HG02623 (cell line): Measurements from ENCODE around the gene CCDC85B.

ENCODE experiments used
- ATAC-seq: cut with Tn5 transposase; IDR thresholded peaks from one replicate; pipeline ENCODE4 v1.9.1; 2021; ENCODE audit warnings: moderate library complexity; ENCODE audit not compliant: unreplicated experiment

CCDC85B gene

GRCh38 chr11:65868076-65868667 lies 22.3 kb upstream of the CCDC85B start:
- no peak for ATAC-seq

GRCh38 chr11:65868907-65869306 lies 21.6 kb upstream of the CCDC85B start:
- no peak for ATAC-seq

DNA sequence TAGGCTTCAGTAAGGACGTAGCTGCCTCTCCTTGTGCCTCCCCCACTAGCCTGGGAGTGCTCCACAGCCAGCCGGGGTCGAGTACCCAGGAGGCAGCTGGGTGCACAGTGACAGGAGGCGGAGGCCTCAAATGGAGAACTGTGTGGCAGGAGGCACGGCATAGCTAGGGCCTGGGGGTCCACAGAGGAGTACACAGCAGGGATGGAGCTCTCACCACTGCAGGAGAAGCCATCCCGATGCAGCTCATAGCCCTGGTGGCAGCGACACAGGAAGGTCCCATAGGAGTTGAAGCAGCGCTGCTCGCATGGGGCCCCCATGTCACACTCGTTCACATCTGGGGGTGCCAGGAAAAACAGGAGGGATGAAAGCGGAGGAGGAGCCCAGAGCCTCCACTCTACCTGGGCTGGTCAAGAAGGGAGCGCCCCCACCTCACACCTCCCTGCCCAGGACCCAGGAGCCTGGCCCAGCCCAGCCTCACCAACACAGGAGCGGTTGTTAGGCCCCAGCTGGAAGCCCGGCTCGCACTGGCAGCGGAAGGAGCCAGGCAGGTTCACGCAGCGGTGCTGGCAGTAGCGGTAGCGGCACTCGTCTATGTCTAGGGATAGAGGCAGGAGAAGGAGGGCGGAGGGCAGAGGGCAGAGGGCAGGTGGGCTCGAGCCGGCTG lies 20.7 kb upstream of the CCDC85B start:
- ATAC-seq: no peak

GRCh38 chr11:65870307-65870658 lies 20.2 kb upstream of the CCDC85B start:
- no peak for ATAC-seq

DNA sequence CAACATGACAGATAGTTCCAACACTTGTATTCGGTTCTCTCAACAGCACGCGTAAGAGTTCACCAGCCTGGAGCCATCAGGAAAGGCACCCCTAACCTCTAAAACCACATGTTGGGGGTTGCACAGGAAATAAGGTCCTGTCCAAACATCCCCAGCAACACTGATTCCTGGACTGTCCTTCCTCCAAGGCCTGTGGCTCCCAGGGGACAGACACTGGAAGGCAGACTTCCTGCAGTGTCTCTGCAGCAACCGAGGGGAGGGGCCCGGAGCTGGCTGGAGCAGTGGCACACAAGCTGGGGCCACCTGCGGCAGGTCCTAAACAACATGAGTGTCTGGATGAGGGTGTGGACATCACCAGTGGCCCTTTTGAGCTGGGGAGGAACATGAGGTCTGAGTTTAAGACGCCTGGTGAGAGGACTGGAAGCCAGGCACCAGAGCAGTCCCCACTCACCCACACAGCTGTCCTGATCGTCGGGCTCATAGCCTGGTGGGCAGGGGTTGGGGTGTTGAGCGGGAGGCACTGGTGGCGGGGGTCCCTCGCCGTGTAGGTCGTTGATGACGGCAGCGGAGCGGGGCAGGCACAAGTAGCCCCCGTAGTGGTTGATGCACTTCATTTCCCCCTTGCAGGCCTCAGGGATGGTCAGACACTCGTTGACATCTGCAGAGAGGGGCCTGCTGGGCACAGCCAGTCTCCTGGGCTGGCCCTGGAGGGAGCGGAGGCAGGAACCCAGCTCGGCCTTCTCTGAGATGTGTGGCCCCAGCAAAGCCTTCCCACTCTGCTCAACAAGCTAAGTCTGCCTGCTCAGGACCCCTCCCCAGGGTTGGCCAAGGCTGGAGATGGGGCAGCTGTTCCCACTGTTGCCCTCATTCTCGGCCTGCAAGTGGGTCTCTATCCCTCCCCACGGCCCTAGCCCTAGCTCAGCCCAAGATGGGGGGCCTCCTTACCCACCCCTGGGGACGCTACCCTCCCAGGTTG lies 19.5 kb upstream of the CCDC85B start:
- no peak for ATAC-seq

- ATAC-seq: no peak
Measured at GRCh38 chr11:65871811-65872548, 18.5 kb upstream of the CCDC85B start.

GRCh38 chr11:65872586-65873317 lies 17.7 kb upstream of the CCDC85B start, which contains the start of gene EFEMP2:
EFEMP2 (minus strand) TSS chr11:65872800; CDS start chr11:65872354, 446 bp downstream.
- ATAC-seq: no peak

DNA sequence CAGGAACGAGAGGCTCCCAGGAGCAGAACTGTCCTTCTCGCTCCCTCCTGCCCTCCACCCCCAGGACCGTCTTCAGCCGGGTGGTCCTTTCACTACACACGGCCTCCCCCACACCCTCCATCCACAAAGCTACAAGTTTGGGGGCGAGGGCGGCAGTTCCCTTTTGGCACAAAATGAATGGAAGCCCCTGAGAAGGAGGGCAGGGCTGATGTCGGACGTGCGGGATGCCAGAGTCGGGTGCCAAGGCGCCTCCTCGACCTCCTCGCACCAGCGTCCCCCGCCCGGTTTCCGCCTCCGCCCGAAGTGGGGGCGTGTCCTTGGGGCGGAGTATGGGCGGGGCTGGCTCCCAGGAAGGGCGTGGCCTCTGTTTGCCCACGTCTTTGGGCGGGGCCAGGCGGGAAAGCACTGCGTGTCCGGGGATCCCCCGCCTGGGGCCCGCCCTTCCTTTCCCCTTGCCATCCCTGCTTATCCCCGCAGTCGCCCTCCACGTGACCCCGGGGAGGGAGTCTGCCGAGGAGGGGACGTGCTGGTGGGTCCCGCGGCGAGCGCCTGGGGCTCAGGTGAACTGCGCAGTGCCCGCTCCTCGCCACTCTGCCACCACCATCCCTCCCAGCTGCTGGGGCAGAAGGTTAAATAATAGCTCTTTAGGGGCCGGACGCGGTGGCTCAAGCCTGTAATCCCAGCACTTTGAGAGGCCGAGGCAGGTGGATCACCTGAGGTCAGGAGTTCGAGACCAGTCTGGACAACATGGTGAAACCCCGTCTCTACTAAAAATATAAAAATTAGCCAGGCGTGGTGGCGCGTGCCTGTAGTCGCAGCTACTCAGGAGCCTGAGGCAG lies 16.9 kb upstream of the CCDC85B start:
- peak; percentile 77 for ATAC-seq

- no peak for ATAC-seq
Measured at GRCh38 chr11:65879617-65880016, 10.9 kb upstream of the CCDC85B start, which contains the start of gene CTSW. CTSW (plus strand) TSS chr11:65879837; CDS start chr11:65879855, 18 bp downstream.

GRCh38 chr11:65880027-65880426 lies 10.4 kb upstream of the CCDC85B start:
- ATAC-seq: no peak

DNA sequence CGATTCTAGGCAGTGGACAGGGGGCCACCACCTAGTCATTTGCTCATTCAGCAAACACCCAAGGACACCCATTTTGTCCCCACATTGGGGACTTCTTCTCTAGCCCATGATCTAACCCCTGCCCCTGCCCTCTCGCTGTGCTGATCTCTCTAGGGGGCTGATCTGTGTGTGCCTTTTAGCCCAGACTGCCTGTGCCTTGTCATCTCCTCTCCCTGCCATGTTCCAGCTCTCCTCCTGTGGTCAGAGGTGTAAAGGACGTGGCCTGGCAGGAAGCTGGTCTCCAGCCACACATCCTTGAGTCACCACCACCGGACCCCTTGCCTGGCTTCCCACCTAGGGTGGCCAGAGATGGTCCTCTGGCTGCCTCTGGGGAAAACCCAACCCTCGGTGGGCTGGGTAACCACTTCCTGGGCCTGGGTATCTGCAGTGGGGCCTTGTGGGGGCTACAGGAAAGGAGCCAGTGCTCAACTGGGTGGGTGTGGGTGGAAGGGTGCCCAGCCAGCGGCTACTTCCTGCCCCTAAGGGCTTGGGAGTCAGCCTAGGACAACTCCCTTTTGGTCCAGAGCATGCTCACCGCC lies 9.5 kb upstream of the CCDC85B start:
- no peak for ATAC-seq

- no peak for ATAC-seq
Measured at GRCh38 chr11:65882120-65883057, 8.1 kb upstream of the CCDC85B start.

- ATAC-seq: no peak
Measured at GRCh38 chr11:65883058-65883761, 7.3 kb upstream of the CCDC85B start.

- no peak for ATAC-seq
Measured at GRCh38 chr11:65883786-65884715, 6.4 kb upstream of the CCDC85B start.

DNA sequence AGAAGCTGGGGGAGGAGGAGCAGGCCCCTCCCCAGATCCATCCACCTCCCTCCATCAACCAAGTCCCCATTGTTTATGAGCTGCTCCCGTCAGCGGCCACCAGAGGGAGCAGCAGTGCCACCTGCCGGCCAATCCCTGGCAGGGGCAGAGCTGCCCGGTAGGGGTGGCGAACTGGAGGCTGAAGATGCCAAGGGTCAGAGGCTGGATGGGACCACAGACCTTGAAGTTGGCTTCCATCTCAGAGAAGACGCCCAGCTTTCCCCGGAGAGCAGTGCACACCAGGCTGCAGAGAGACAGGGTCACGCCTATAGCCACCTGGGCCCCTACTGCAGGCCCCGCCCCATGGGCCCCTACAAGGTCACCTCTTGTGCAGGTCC lies 5.8 kb upstream of the CCDC85B start:
- ATAC-seq: no peak

DNA sequence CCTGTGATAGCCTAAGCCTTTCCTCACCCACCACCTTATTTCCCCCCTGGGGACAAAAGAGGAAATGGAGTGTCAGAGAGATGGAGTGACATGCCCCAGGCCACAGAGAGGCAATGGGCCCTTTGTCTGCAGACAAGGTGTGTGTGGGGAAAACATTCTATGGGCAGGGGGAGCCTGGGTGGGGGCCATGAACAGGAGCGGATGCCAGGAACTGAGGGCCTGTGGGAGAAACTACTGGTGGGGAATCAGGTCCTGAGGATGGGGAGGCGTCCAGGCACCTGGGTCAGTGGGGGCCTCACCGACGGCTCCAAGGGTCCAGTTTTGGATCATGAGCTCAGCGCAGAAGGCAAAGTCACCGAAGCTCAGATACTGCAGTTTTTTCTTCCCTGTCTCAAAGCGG lies 5.2 kb upstream of the CCDC85B start:
- ATAC-seq: no peak
